B cell (primary cell): Measurements from ENCODE around the gene PLAGL2.

Source experiments
- CTCF ChIP-seq: fragments of 200-600 bp; IDR thresholded peaks from one replicate; pipeline ENCODE4 v1.8.0; 2022; ENCODE audit warnings: antibody characterized with exemption, mild to moderate bottlenecking
- EZH2 ChIP-seq: IDR thresholded peaks from 2 replicates; pipeline ENCODE4 v1.6.1; 2012; ENCODE audit warnings: borderline replicate concordance, low read depth, mild to moderate bottlenecking, moderate library complexity, low read length; ENCODE audit not compliant: insufficient read depth, poor library complexity, severe bottlenecking

- TF ChIP-seq CTCF: no peak
- no peak for TF ChIP-seq EZH2
These were observed 25.7 kb upstream of the PLAGL2 start for GRCh38 chr20:32233286-32233685.
